Measurements from ENCODE around the gene NPC1L1. TPM values are rescaled to one million over a fixed set of nuclear protein-coding genes. Genes with fewer than 3 reads are reported as not detected.

Gene NPC1L1
- total RNA-seq, 1 donor from 2014 or later: not detected

- no peak for ATAC-seq
Observed at GRCh38 chr7:44537442-44537841, 3.7 kb downstream of the NPC1L1 start.

DNA sequence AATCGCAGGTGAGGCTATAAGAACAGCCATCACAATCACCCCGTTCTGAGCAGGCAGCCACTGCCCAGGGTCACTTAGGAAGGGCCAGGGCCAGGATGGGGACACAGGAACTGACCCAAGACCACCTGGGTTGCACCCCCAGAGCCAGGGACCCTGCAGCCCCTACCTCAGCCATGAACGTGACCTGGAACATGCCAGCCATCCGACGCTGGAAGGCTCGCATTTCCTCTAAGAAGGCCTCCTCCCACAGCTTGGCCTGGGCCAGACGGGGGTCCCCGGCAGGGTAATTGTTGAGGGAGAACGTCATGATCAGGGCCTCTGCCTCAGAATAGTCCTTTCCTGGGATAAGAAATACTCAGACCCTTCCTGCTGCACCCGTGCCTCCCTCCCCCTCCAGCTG, 5.0 kb downstream of the NPC1L1 start:
- ATAC-seq: no peak

DNA sequence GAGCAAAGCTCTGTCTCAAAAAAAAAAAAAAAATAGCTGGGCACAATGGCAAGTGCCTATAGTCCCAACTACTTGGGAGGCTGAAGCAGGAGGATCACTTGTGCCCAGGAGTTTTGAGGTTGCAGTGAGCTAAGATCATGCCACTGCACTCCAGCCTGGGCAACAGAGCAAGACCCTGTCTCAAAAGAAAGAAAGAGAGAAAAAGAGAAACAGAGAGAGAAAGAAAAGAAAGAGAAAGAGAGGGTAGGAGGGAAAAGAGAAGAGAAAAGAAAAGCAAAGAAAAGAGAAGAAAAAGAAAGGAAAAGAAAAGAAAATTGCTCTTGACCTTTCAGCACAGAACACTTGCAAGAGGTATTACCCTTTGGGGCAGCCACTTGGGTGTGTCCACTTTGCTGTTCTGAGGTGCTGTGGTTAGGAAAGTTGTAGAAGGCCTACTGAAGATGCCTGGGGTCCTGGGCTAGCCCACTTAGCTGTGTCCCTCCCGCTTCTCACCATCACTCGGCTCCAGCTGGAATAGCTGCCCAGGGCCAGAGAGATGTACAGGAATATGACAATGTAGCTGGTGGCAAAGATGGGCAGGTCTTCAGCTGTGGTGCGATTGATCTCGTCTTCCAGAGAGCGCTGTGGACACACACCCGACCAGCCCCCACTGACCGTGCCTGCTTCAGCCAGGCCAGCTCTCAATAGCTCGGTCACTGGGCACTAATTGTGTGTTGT, 5.6 kb downstream of the NPC1L1 start:
- no peak for ATAC-seq

- peak; percentile 46 for ATAC-seq
Observed at GRCh38 chr7:44534501-44534900, 6.6 kb downstream of the NPC1L1 start.

DNA sequence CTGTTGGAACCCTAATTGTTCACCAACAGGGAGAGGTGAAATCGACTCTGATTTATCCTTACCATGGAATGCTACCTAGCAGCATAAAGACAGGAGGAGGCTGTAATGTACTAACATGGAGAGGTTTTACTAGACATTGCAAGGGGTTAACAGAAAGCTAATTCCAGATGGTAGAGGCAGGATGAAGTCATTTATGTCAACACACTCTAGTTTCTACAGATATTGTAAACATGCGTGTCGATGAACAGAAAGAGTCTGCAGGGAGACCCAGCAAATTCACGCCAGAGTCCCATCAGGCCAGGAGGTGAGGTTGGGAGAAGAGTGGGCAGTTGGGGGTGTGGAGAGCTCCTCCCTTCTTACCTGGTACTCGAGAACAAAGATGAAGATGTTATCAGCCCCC, 7.0 kb downstream of the NPC1L1 start:
- no peak for ATAC-seq

DNA sequence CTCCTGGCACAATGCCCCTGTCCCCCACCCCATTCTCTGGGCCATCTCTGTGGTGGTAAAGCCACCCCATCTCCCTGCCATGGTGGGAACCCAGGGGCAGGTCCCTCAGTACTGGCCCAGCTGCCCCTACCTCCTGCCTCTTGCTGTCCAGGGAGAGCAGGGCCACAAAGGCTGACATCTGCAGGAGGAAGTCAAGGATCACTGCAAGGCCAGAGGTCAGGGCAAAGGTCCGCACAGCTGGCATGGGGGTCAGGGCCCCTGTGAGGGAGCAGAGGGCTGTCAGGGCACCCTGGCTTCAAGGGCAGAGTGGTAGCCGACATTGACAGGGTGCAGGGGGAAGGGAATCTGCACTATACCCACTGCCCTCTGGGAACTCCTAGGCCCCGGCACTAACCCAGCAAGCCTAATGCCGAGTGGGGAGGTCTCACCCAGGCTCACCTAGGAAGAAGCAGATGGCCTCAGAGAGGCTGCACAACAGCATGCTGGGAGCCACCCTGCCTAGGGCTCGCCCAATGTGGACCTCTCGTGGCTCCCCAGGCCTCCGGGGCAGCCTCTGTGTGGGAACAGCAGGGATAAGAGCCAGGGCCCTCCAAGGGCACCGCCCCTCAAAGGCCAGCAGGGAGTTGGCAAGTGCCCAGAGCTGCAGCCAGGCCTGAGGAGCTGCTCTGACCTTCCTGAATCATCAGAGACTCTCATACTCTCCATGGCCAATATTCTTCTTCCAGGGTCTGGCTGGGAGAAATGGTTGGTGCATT, 7.7 kb downstream of the NPC1L1 start:
- no peak for ATAC-seq

DNA sequence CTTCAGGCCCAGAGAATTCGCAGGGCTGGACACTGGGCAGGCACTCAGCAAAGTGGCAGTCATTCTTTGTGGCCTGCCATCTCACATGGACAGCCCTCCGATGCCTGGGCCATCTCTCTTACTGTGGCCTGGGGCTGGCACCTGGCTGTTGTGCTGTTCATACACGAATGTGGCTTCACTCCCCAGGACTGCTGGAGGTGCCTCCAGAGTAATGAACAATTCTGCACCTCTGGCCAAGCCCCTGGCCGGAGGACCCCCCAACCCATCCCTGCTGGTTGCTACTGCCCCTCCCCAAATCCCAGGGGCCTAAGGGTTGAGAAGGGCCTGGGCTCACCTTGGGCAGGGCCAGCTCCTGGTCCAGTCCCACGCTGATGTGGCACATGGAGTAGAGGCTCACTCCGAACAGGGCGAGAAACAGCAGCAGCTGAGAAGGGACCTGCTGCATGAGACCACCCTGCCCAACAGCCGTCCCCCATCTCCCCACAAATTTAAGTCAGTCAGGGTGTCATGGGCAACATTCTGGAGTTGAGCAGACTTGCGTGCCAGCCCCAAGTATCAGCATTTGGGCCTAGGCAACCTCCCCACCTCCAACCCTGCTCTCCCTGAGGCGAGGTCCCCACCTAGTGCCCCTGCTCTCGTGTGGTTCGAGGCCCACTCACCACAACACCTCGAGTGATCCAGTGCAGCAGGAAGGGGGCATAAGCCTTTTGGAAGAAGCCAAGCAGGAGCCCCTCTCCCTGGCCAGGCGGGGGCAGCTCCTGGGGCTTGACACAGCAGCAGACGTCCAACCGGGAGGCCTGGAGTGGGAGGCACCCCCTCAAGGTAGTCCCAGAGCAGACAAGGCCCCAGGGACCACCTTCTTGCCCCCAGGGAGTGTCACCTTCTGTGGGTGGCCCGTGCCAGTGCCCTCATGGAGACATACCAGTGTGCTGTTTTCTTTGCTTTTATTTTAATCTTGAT, 9.4 kb downstream of the NPC1L1 start:
- ATAC-seq: no peak

GRCh38 chr7:44530990-44531389, 10.1 kb downstream of the NPC1L1 start:
- ATAC-seq: peak; percentile 81

- ATAC-seq: no peak
Observed at GRCh38 chr7:44524811-44525388, 16.2 kb downstream of the NPC1L1 start.

GRCh38 chr7:44522315-44522714, 18.8 kb downstream of the NPC1L1 start:
- no peak for ATAC-seq

DNA sequence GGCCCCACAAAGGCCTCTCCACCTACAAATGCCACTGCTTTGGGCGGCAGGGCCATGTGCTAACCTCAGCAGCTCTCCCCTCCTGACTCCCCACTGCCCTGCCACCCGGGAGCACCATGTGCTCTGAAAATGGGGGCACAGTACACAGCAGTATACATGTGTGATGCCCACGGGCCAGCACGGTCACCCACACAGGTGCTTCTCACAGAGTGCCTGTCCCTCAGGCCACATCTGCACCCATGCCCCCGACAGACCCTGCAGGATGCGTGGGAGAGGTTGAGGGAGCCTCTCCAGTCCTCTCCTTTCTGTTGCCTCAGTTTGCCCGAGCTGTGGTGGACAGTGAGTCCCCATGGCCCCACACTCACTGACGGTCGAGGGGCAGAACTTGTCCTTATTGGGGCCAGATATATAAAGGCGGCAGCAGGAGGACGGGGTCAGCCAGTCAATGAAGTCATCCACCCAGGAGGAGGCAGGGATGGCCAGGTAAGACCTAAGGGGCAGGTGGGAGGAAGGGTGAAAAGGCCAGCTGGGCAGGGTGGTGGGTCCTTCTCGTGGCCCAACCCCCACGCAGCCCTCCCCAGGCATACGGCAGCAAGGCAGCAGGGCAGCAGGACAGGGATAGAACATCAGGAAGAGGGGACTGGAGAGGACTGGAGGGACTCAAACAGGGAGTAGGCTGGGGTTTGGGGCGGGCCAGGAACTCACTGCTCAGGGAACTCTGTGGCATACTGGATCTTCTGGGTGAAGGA, 19.6 kb downstream of the NPC1L1 start:
- ATAC-seq: peak; percentile 23

DNA sequence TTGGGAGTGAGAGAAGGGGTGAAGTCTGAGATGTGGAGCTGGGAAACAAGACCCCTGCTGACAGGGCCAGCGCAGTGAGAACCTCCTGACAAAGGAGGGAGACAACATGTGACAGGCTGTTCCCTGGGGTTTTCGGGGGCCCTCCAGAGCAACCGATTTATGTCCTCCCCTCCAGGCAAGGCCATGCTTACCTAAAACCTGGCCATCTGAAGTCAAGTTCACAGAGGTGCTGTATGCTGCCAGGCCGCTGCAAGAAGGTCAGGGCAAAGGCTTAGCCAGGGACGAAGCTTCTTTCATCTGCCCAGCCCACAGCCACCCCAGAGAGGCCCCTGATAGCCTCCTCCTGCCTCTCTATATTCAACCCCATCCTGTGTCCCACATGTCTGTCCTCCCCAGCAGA, 20.6 kb downstream of the NPC1L1 start:
- no peak for ATAC-seq

GRCh38 chr7:44519546-44519945, 21.6 kb downstream of the NPC1L1 start:
- no peak for ATAC-seq

DNA sequence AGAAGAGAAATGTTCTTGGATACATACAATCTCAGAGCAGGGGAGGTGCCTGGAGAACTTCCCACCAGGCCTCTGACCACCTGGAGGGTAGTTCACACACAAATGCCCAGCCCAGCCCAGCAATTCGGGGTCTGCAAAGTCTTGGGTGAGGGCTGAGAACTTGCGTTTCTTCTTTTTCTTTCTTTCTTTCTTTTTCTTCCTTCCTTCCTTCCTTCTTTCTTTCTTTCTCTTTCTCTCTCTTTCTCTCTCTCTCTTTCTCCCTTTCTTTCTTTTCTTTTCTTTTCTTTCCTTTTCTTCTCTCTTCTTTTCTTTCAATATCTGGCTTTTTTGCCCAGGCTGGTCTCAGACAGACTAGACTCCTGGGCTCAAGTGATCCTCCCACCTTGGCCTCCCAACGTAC, 22.4 kb downstream of the NPC1L1 start:
- ATAC-seq: no peak

- ATAC-seq: no peak
Observed at GRCh38 chr7:44517175-44517574, 24.0 kb downstream of the NPC1L1 start.

- peak; percentile 98 for ATAC-seq
Observed at GRCh38 chr7:44515590-44516268, 25.4 kb downstream of the NPC1L1 start.

DNA sequence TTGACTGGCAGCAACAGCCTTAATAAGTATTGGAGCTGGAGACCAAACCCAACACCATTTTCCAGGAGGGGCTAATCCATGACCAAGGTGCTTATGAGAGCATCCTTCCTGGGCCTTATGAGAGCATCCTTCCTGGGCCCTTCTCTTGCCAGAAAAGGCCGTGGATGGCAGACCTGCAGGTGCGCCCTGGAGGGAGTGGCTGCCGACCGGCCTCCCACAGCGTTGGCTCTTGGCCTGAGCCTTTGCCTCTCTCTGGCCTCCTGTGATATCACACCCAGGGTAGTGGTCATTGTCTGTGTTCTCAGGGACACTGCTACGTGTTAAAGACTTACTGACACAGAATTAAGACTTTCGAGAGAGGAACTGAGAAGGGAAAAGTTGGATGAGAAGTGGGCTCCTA, 28.4 kb downstream of the NPC1L1 start:
- ATAC-seq: no peak

- ATAC-seq: no peak
Observed at GRCh38 chr7:44511863-44512468, 29.2 kb downstream of the NPC1L1 start.

- no peak for ATAC-seq
Observed at GRCh38 chr7:44511236-44511635, 29.9 kb downstream of the NPC1L1 start.

DNA sequence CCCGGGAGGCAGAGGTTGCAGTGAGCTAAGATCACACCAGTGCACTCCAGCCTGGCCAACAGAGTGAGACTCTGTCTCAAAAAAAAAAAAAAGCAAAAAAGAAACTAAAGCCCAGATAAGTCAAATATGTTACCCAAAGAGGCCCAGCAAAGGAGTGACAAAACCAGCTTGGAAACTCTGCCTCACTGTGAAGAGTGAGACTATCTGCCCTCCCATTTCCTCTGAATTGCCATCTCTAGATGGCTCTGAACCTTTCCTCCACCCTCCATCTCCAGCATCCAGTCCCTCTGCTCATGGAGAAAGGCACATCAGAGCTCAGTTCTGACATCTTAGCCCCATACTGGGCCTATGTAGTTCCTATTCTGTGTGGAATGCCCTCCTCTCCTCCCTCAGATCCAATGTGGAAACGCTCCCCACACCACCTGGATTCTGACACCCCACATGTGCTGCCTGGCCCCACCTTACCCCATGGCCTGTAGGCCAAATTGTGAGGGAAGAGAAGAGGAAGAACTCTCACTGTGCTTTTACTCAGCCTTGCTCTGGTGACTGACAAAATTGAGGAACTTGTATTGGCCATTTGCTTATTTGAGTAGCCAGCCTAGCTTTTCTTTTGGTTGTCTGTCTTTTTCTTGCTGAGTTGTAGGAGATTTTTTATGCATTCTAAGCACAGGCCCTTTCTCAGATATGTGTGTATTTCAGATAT, 32.7 kb downstream of the NPC1L1 start:
- ATAC-seq: no peak

Measured in esophagus mucosa (tissue), 1 donor.